ENCODE results near the gene DDR1.

DDR1 gene

GRCh38 chr6:30948811-30949210 lies 64.5 kb downstream of the DDR1 start:
- H3K4me3 ChIP-seq (ENCODE audit: low read depth, low read length): no peak overlapping the region
- TF ChIP-seq POLR2A (IDR thresholded peaks at IDR 0.05; ENCODE audit: extremely low read depth, insufficient read length): no peak
- TF ChIP-seq MYC (IDR thresholded peaks at IDR 0.05; ENCODE audit: low read depth, low read length): no peak
- TF ChIP-seq, protein P1, sequence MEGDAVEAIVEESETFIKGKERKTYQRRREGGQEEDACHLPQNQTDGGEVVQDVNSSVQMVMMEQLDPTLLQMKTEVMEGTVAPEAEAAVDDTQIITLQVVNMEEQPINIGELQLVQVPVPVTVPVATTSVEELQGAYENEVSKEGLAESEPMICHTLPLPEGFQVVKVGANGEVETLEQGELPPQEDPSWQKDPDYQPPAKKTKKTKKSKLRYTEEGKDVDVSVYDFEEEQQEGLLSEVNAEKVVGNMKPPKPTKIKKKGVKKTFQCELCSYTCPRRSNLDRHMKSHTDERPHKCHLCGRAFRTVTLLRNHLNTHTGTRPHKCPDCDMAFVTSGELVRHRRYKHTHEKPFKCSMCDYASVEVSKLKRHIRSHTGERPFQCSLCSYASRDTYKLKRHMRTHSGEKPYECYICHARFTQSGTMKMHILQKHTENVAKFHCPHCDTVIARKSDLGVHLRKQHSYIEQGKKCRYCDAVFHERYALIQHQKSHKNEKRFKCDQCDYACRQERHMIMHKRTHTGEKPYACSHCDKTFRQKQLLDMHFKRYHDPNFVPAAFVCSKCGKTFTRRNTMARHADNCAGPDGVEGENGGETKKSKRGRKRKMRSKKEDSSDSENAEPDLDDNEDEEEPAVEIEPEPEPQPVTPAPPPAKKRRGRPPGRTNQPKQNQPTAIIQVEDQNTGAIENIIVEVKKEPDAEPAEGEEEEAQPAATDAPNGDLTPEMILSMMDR (IDR thresholded peaks at IDR 0.05; ENCODE audit: low read depth, low read length): no peak
- no peak for DNase-seq (ENCODE audit: low read depth)

All from NB4 (cell line).